Fibroblast of lung (primary cell): ENCODE measurements around the gene MBL2. TPM values are rescaled to one million over a fixed set of nuclear protein-coding genes. Genes with fewer than 3 reads are reported as not detected.

Experiments used
- DNase-seq, 2 donors: peaks; one replicate each; pipeline versions ENCODE4 v3.0.0 to v3.0.0-alpha.2; 2010; ENCODE audit warnings: low read depth in 2 of 2
- H2AFZ ChIP-seq: 2 replicates; pipeline ENCODE4 v1.5.1; 2012; ENCODE audit warnings: low read length, control low read depth, inconsistent platforms
- H3K27ac ChIP-seq: 2 replicates; pipeline ENCODE4 v1.5.1; 2011; ENCODE audit warnings: low read length, control low read depth; ENCODE audit not compliant: insufficient read depth
- H3K27me3 ChIP-seq: 2 replicates; pipeline ENCODE4 v1.5.1; 2011; ENCODE audit warnings: mild to moderate bottlenecking, low read length; ENCODE audit not compliant: control insufficient read depth, insufficient read depth
- H3K36me3 ChIP-seq: 2 replicates; pipeline ENCODE4 v1.5.1; 2011; ENCODE audit warnings: low read length; ENCODE audit not compliant: control insufficient read depth, insufficient read depth
- H3K4me1 ChIP-seq: 2 replicates; pipeline ENCODE4 v1.5.1; 2011; ENCODE audit warnings: low read length; ENCODE audit not compliant: control insufficient read depth, insufficient read depth; ENCODE audit errors: extremely low read depth
- H3K4me2 ChIP-seq: 2 replicates; pipeline ENCODE4 v1.5.1; 2011; ENCODE audit warnings: low read length, control low read depth; ENCODE audit not compliant: insufficient read depth; ENCODE audit errors: extremely low read depth
- H3K4me3 ChIP-seq, 4 experiments: fragments of 200-600 bp in 1 of 4; sonication (generic) in 1 of 4; replicated peaks in 1 of 4; 2 replicates each; pipeline ENCODE4 v1.5.1; 2011 to 2016; ENCODE audit warnings: low read length in 4 of 4, low read depth in 3 of 4, mild to moderate bottlenecking in 3 of 4, control low read depth in 2 of 4, inconsistent platforms in 1 of 4, mixed read lengths in 1 of 4; ENCODE audit not compliant: insufficient read depth in 1 of 4; ENCODE audit errors: control extremely low read depth in 1 of 4
- H3K79me2 ChIP-seq: 2 replicates; pipeline ENCODE4 v1.5.1; 2012; ENCODE audit warnings: mild to moderate bottlenecking, low read length, inconsistent platforms; ENCODE audit not compliant: control insufficient read depth, insufficient read depth
- H3K9ac ChIP-seq: 2 replicates; pipeline ENCODE4 v1.5.1; 2011; ENCODE audit warnings: mild to moderate bottlenecking, low read length, control low read depth; ENCODE audit not compliant: insufficient read depth
- H3K9me3 ChIP-seq: 2 replicates; pipeline ENCODE4 v1.5.1; 2012; ENCODE audit warnings: low read depth, low read length; ENCODE audit not compliant: control insufficient read depth, insufficient read depth
- H4K20me1 ChIP-seq: 2 replicates; pipeline ENCODE4 v1.5.1; 2011; ENCODE audit warnings: low read length; ENCODE audit not compliant: control insufficient read depth, insufficient read depth; ENCODE audit errors: extremely low read depth
- EZH2 ChIP-seq: IDR thresholded peaks from 2 replicates; pipeline ENCODE4 v1.5.1; 2012; ENCODE audit warnings: low read length, control low read depth, mild to moderate bottlenecking; ENCODE audit errors: missing control alignments
- polyA plus RNA-seq, 2 donors: library from polyadenylated mRNA; depleted of rRNA in 1 of 2; stranded (reverse) in 1 of 2; unstranded in 1 of 2; fragments of >200 nt; gene quantifications; 2 replicates each; pipeline ENCODE4 v1.2.1, GENCODE V29; 2011 to 2012; ENCODE audit warnings: missing spikeins in 1 of 2
- total RNA-seq: library from RNA; depleted of rRNA; stranded (reverse); fragments of >200 nt; gene quantifications from 2 replicates; pipeline ENCODE4 v1.2.1, GENCODE V29; 2014
- TF ChIP-seq, protein P1 (sequence below), 2 donors: IDR thresholded peaks in 1 of 2; conservative IDR thresholded peaks in 1 of 2; 1 replicate in 1 of 2; 2 replicates in 1 of 2; pipeline ENCODE4 v1.5.1; 2011 to 2012; ENCODE audit warnings: low read length in 2 of 2, control low read depth in 1 of 2, inconsistent platforms in 1 of 2, low read depth in 1 of 2, mild to moderate bottlenecking in 1 of 2

Gene MBL2
- total and polyA plus RNA-seq, 2 donors (not counting 1 experiment from before 2014, with no cell fraction given), result not detected

DNA sequence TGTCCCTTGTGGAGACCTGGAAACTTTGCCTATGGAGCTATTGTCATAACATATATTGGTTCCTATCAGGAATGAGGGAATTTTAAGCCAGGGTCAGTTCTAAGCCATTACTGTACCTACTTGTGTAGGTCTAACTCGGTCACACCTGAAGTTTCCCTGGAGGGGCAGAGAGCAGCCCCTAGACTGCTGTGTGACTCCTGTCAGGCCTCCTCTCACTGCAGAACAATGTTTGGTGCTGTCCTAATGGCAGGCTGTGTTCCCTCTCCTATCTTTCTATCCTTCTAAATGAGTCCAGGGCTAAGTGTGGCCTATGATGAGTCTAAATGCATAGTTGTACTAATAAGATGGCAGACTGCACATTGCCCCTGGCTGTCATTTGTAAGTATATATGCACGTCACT lies 14.2 kb downstream of the MBL2 start:
- H3K27ac ChIP-seq, result no peak overlapping the region
- H3K27me3 ChIP-seq, result no peaks in the 10 kb centered on the region
- no peaks in the 10 kb centered on the region for H3K79me2 ChIP-seq
- no peak for DNase-seq
- TF ChIP-seq EZH2, result no peak
- TF ChIP-seq, protein P1, sequence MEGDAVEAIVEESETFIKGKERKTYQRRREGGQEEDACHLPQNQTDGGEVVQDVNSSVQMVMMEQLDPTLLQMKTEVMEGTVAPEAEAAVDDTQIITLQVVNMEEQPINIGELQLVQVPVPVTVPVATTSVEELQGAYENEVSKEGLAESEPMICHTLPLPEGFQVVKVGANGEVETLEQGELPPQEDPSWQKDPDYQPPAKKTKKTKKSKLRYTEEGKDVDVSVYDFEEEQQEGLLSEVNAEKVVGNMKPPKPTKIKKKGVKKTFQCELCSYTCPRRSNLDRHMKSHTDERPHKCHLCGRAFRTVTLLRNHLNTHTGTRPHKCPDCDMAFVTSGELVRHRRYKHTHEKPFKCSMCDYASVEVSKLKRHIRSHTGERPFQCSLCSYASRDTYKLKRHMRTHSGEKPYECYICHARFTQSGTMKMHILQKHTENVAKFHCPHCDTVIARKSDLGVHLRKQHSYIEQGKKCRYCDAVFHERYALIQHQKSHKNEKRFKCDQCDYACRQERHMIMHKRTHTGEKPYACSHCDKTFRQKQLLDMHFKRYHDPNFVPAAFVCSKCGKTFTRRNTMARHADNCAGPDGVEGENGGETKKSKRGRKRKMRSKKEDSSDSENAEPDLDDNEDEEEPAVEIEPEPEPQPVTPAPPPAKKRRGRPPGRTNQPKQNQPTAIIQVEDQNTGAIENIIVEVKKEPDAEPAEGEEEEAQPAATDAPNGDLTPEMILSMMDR (conservative IDR thresholded peaks at IDR 0.05 in 1 of 2, IDR thresholded peaks at IDR 0.05 in 1 of 2; ENCODE audit: low read depth in 1 of 2, low read length in 2 of 2), result no peak
- H2AFZ ChIP-seq, result no peak overlapping the region
- H3K9me3 ChIP-seq, result no peaks in the 10 kb centered on the region
- H3K4me1 ChIP-seq, result no peaks in the 10 kb centered on the region
- no peak overlapping the region for H3K4me2 ChIP-seq
- H4K20me1 ChIP-seq, result no peaks in the 10 kb centered on the region
- H3K36me3 ChIP-seq, result no peaks in the 10 kb centered on the region
- no peak overlapping the region for H3K4me3 ChIP-seq
- no peak overlapping the region for H3K9ac ChIP-seq

DNA sequence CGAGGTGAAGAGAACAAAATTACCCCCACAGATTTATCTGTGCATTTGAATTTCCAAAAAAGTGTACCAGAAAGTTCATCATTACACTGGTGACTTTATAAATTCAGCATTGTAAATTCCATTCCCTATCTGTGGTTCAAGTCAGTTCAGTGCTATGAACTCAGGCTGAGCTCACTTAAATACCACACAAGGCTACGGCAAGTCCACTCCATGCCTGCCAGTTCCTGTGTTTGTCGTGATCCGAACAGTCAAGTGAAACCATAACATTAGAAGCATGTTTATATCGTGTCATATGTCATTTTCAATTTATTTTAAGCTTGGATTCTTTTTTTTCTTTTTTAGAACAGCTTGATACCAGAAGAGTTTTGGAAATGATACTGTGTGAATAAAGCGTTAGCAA lies 14.8 kb downstream of the MBL2 start:
- Histone ChIP-seq H2AFZ (no peak overlapping the region), H3K4me3 (no peak overlapping the region), H4K20me1 (no peaks in the 10 kb centered on the region), H3K27me3 (no peaks in the 10 kb centered on the region), H3K9ac (no peak overlapping the region), H3K4me1 (no peaks in the 10 kb centered on the region), H3K4me2 (no peak overlapping the region), H3K36me3 (no peaks in the 10 kb centered on the region), H3K27ac (no peak overlapping the region), H3K9me3 (no peaks in the 10 kb centered on the region), H3K79me2 (no peaks in the 10 kb centered on the region)
- DNase-seq, result peak in 1 of 2 donors; percentile 65
- TF ChIP-seq EZH2, result no peak
- TF ChIP-seq, protein P1 (conservative IDR thresholded peaks at IDR 0.05 in 1 of 2, IDR thresholded peaks at IDR 0.05 in 1 of 2; ENCODE audit: low read depth in 1 of 2, low read length in 2 of 2), result no peak

DNA sequence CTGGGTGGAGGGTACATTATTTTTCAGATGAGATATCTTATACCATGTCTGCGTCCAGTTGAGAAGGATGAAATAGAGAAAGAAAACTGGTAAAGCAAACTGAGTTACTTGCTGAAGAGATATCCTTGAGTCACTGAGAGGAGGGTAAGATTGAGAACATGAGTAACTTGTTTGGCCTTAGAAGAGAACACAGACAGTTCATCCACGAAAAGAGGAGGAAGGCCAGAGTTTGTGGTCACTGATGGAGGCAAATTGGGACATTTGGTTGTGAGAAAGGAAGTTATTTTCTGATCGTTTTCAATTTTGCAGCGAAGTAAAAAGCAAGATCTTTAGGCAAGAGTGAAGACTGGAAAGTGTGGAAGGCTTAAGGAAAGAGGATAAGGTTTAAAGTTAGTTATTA lies 15.6 kb downstream of the MBL2 start:
- Histone ChIP-seq H3K4me3 (no peak overlapping the region), H3K4me1 (no peaks in the 10 kb centered on the region), H2AFZ (no peak overlapping the region), H3K36me3 (no peaks in the 10 kb centered on the region), H3K9ac (no peak overlapping the region), H3K9me3 (no peaks in the 10 kb centered on the region), H3K27me3 (no peaks in the 10 kb centered on the region), H3K79me2 (no peaks in the 10 kb centered on the region), H3K4me2 (no peak overlapping the region), H4K20me1 (no peaks in the 10 kb centered on the region), H3K27ac (no peak overlapping the region)
- no peak for DNase-seq
- no peak for TF ChIP-seq EZH2
- TF ChIP-seq, protein P1 (conservative IDR thresholded peaks at IDR 0.05 in 1 of 2, IDR thresholded peaks at IDR 0.05 in 1 of 2; ENCODE audit: low read depth in 1 of 2, low read length in 2 of 2), result no peak
